Activated naive CD4-positive, alpha-beta T cell treated with anti-CD3 and anti-CD28 coated beads for 36 hours (primary cell): ENCODE data around the gene STRIP2. TPM values are rescaled to one million over a fixed set of nuclear protein-coding genes. Genes with fewer than 3 reads are reported as not detected.
A peak's percentile ranks its signal among the peaks of the same experiment; 100 is the strongest.
"Not testable (repeated sequence)": the region's sequence is repeated elsewhere in the genome, so short reads cannot be mapped to it uniquely, and the experiment has no call there.

Source experiments
- CTCF ChIA-PET: fragments of 350-600 bp; sonication (Branson Sonifier 250); formaldehyde crosslinking; loops from one replicate; lab custom pipeline; 2021; ENCODE audit warnings: antibody characterized with exemption; lab: Charles Lee
- DNase-seq: peaks from one replicate; pipeline ENCODE4 v3.0.0-alpha.2; 2020
- H3K27ac Mint-ChIP-seq: one replicate; pipeline ENCODE4 v1.8.0; 2021; ENCODE audit warnings: mild to moderate bottlenecking, mixed read lengths
- H3K27me3 Mint-ChIP-seq: one replicate; pipeline ENCODE4 v1.8.0; 2021; ENCODE audit warnings: low read depth, mixed read lengths
- H3K36me3 Mint-ChIP-seq: one replicate; pipeline ENCODE4 v1.8.0; 2021; ENCODE audit warnings: low read depth, mixed read lengths
- H3K4me1 Mint-ChIP-seq: one replicate; pipeline ENCODE4 v1.8.0; 2021; ENCODE audit warnings: low read depth, mixed read lengths
- H3K4me3 Mint-ChIP-seq: one replicate; pipeline ENCODE4 v1.8.0; 2021; ENCODE audit warnings: mild to moderate bottlenecking, moderate library complexity, mixed read lengths
- H3K9me3 Mint-ChIP-seq: one replicate; pipeline ENCODE4 v1.8.0; 2021; ENCODE audit warnings: mixed read lengths
- intact Hi-C: fragments of 100-400 bp; cut with micrococcal nuclease; formaldehyde crosslinking; loops from one replicate; pipeline ENCODE4 v1.15.1; 2023
- total RNA-seq, 2 experiments: library from RNA; stranded (reverse); gene quantifications; one replicate each; pipeline ENCODE4 v1.2.3, GENCODE V29; 2021

The STRIP2 gene
- total RNA-seq, 2 experiments from 2014 or later, result 71.4 to 76.0 TPM

GRCh38 chr7:129480674-129481363 lies 46.6 kb downstream of the STRIP2 start:
- H3K27ac Mint-ChIP-seq, result no peak overlapping the region

GRCh38 chr7:129481376-129481775 lies 47.1 kb downstream of the STRIP2 start:
- DNase-seq, H3K27ac Mint-ChIP-seq, H3K4me3 Mint-ChIP-seq, H3K27me3 Mint-ChIP-seq, H3K9me3 Mint-ChIP-seq, intact Hi-C loops, H3K4me1 Mint-ChIP-seq: not testable (repeated sequence)
- CTCF ChIA-PET, result interaction anchor here (1.0 kb wide), 1 partner anchor 42 kb away, joined by 3 read pairs; no protein-coding TSS in a partner anchor
- H3K36me3 Mint-ChIP-seq, result peaks cover 60% of the 10 kb centered on the region

More at GRCh38 chr7:129480674-129481363, 46.6 kb downstream of the STRIP2 start:
- no peaks in the 10 kb centered on the region for H3K27me3 Mint-ChIP-seq
- H3K9me3 Mint-ChIP-seq, result no peaks in the 10 kb centered on the region
- CTCF ChIA-PET, result interaction anchor here (1.0 to 1.4 kb wide), 2 partner anchors 41 to 113 kb away, joined by 3 read pairs; no protein-coding TSS in a partner anchor
- DNase-seq, result no peak
- H3K4me3 Mint-ChIP-seq, result no peak overlapping the region
- no peaks in the 10 kb centered on the region for H3K4me1 Mint-ChIP-seq
- intact Hi-C loops, result no loop called here
- H3K36me3 Mint-ChIP-seq, result peaks cover 55% of the 10 kb centered on the region

GRCh38 chr7:129482781-129483180 lies 48.5 kb downstream of the STRIP2 start:
- H3K9me3 Mint-ChIP-seq, result no peaks in the 10 kb centered on the region
- intact Hi-C loops, result no loop called here
- DNase-seq, result no peak
- H3K4me3 Mint-ChIP-seq, result no peak overlapping the region
- CTCF ChIA-PET, result no interaction called here
- peaks cover 59% of the 10 kb centered on the region for H3K36me3 Mint-ChIP-seq
- H3K4me1 Mint-ChIP-seq, result no peaks in the 10 kb centered on the region
- H3K27ac Mint-ChIP-seq, result no peak overlapping the region
- no peaks in the 10 kb centered on the region for H3K27me3 Mint-ChIP-seq

GRCh38 chr7:129489491-129489890 lies 55.3 kb downstream of the STRIP2 start:
- CTCF ChIA-PET, result no interaction called here
- peaks cover 29% of the 10 kb centered on the region for H3K36me3 Mint-ChIP-seq
- DNase-seq, result no peak
- H3K4me1 Mint-ChIP-seq, result peaks cover 10% of the 10 kb centered on the region
- intact Hi-C loops, result no loop called here
- H3K9me3 Mint-ChIP-seq, result no peaks in the 10 kb centered on the region
- H3K27ac Mint-ChIP-seq, result no peak overlapping the region
- H3K4me3 Mint-ChIP-seq, result no peak overlapping the region
- H3K27me3 Mint-ChIP-seq, result no peaks in the 10 kb centered on the region

GRCh38 chr7:129492391-129492790 lies 58.2 kb downstream of the STRIP2 start:
- no peak for DNase-seq
- Mint-ChIP-seq H3K9me3 (no peaks in the 10 kb centered on the region), H3K27me3 (no peaks in the 10 kb centered on the region), H3K4me1 (peaks cover 10% of the 10 kb centered on the region), H3K27ac (peak overlapping the region; percentile 65), H3K36me3 (peaks cover 12% of the 10 kb centered on the region), H3K4me3 (no peak overlapping the region)
- intact Hi-C loops, result no loop called here
- CTCF ChIA-PET, result no interaction called here

- no peak for DNase-seq
- intact Hi-C loops, result no loop called here
- H3K9me3 Mint-ChIP-seq, result no peaks in the 10 kb centered on the region
- no peak overlapping the region for H3K4me3 Mint-ChIP-seq
- no peaks in the 10 kb centered on the region for H3K27me3 Mint-ChIP-seq
- H3K27ac Mint-ChIP-seq, result no peak overlapping the region
- H3K36me3 Mint-ChIP-seq, result peaks cover 10% of the 10 kb centered on the region
- CTCF ChIA-PET, result interaction anchor here (0.9 to 1.0 kb wide), 3 partner anchors 117 to 151 kb away, joined by 3 to 4 read pairs (median 3); no protein-coding TSS in a partner anchor
- H3K4me1 Mint-ChIP-seq, result peaks cover 10% of the 10 kb centered on the region
Observed at GRCh38 chr7:129493555-129493954, 59.3 kb downstream of the STRIP2 start.

GRCh38 chr7:129494041-129494440 lies 59.8 kb downstream of the STRIP2 start:
- intact Hi-C loops, result no loop called here
- no peak overlapping the region for H3K4me3 Mint-ChIP-seq
- H3K9me3 Mint-ChIP-seq, result no peaks in the 10 kb centered on the region
- peaks cover 6% of the 10 kb centered on the region for H3K36me3 Mint-ChIP-seq
- H3K4me1 Mint-ChIP-seq, result peaks cover 10% of the 10 kb centered on the region
- H3K27me3 Mint-ChIP-seq, result no peaks in the 10 kb centered on the region
- no peak for DNase-seq
- no peak overlapping the region for H3K27ac Mint-ChIP-seq
- CTCF ChIA-PET, result interaction anchor here (0.9 to 1.0 kb wide), 3 partner anchors 117 to 151 kb away, joined by 3 to 4 read pairs (median 3); no protein-coding TSS in a partner anchor

- H3K9me3 Mint-ChIP-seq, result no peaks in the 10 kb centered on the region
- H3K4me1 Mint-ChIP-seq, result peaks cover 10% of the 10 kb centered on the region
- DNase-seq, result no peak
- H3K27ac Mint-ChIP-seq, result no peak overlapping the region
- CTCF ChIA-PET, result no interaction called here
- no peaks in the 10 kb centered on the region for H3K36me3 Mint-ChIP-seq
- H3K27me3 Mint-ChIP-seq, result no peaks in the 10 kb centered on the region
- no peak overlapping the region for H3K4me3 Mint-ChIP-seq
- intact Hi-C loops, result no loop called here
Observed at GRCh38 chr7:129495987-129496386, 61.8 kb downstream of the STRIP2 start.

GRCh38 chr7:129496653-129497052 lies 62.4 kb downstream of the STRIP2 start:
- H3K27ac Mint-ChIP-seq, result no peak overlapping the region
- H3K4me1 Mint-ChIP-seq, result peaks cover 10% of the 10 kb centered on the region
- no peaks in the 10 kb centered on the region for H3K9me3 Mint-ChIP-seq
- CTCF ChIA-PET, result no interaction called here
- no peaks in the 10 kb centered on the region for H3K36me3 Mint-ChIP-seq
- H3K27me3 Mint-ChIP-seq, result no peaks in the 10 kb centered on the region
- H3K4me3 Mint-ChIP-seq, result no peak overlapping the region
- DNase-seq, result no peak
- intact Hi-C loops, result no loop called here

GRCh38 chr7:129497156-129497555 lies 62.9 kb downstream of the STRIP2 start:
- H3K4me1 Mint-ChIP-seq, result peaks cover 12% of the 10 kb centered on the region
- no peak overlapping the region for H3K27ac Mint-ChIP-seq
- DNase-seq, result no peak
- no peaks in the 10 kb centered on the region for H3K9me3 Mint-ChIP-seq
- no peaks in the 10 kb centered on the region for H3K27me3 Mint-ChIP-seq
- CTCF ChIA-PET, result no interaction called here
- H3K36me3 Mint-ChIP-seq, result no peaks in the 10 kb centered on the region
- intact Hi-C loops, result no loop called here
- no peak overlapping the region for H3K4me3 Mint-ChIP-seq

GRCh38 chr7:129498021-129498420 lies 63.8 kb downstream of the STRIP2 start:
- intact Hi-C loops, result no loop called here
- DNase-seq, result no peak
- Mint-ChIP-seq H3K9me3 (no peaks in the 10 kb centered on the region), H3K4me3 (no peak overlapping the region), H3K4me1 (peaks cover 7% of the 10 kb centered on the region), H3K27ac (no peak overlapping the region), H3K27me3 (no peaks in the 10 kb centered on the region), H3K36me3 (no peaks in the 10 kb centered on the region)
- CTCF ChIA-PET, result no interaction called here

GRCh38 chr7:129499999-129500398 lies 65.8 kb downstream of the STRIP2 start:
- Mint-ChIP-seq H3K27ac (no peak overlapping the region), H3K27me3 (no peaks in the 10 kb centered on the region), H3K36me3 (no peaks in the 10 kb centered on the region), H3K9me3 (no peaks in the 10 kb centered on the region), H3K4me3 (no peak overlapping the region), H3K4me1 (peaks cover 7% of the 10 kb centered on the region)
- intact Hi-C loops, result loop anchor here (5.0 kb wide), 3 partner anchors 282 to 512 kb away; no protein-coding TSS in a partner anchor
- CTCF ChIA-PET, result interaction anchor here (1.9 kb wide), 1 partner anchor 132 kb away, joined by 5 read pairs; no protein-coding TSS in a partner anchor
- no peak for DNase-seq
